HuH-7.5 (cell line): ENCODE results near the gene TOMM40.
A peak's percentile ranks its signal among the peaks of the same experiment; 100 is the strongest.
"Not testable (repeated sequence)": the region's sequence is repeated elsewhere in the genome, so short reads cannot be mapped to it uniquely, and the experiment has no call there.

ENCODE experiments used
- DNase-seq: peaks from one replicate; pipeline ENCODE4 v3.0.0; 2011; ENCODE audit warnings: low spot score

TOMM40 gene

GRCh38 chr19:44897835-44898234, 6.8 kb downstream of the TOMM40 start:
- no peak for DNase-seq

GRCh38 chr19:44900328-44901244, 9.5 kb downstream of the TOMM40 start:
- DNase-seq = no peak

GRCh38 chr19:44903216-44903601, 12.2 kb downstream of the TOMM40 start:
- DNase-seq = peak; percentile 2

- DNase-seq = peak; percentile 68
Measured at GRCh38 chr19:44903602-44904425, 12.8 kb downstream of the TOMM40 start.

- peak; percentile 8 for DNase-seq
Measured at GRCh38 chr19:44904426-44904994, 13.5 kb downstream of the TOMM40 start.

GRCh38 chr19:44905437-44906160, 14.5 kb downstream of the TOMM40 start, which contains the start of gene APOE:
TSS of gene APOE (plus strand) at chr19:44905796. CDS start at chr19:44906625, 829 bp downstream.
- peak; percentile 77 for DNase-seq

GRCh38 chr19:44907613-44908012, 16.6 kb downstream of the TOMM40 start:
- DNase-seq = no peak

- no peak for DNase-seq
Measured at GRCh38 chr19:44908074-44908835, 17.2 kb downstream of the TOMM40 start.

- no peak for DNase-seq
Measured at GRCh38 chr19:44908836-44909261, 17.8 kb downstream of the TOMM40 start.

GRCh38 chr19:44909775-44910174, 18.7 kb downstream of the TOMM40 start:
- DNase-seq = no peak

GRCh38 chr19:44911896-44912295, 20.8 kb downstream of the TOMM40 start:
- DNase-seq = not testable (repeated sequence)

GRCh38 chr19:44912854-44913253, 21.8 kb downstream of the TOMM40 start:
- DNase-seq = peak; percentile 20

GRCh38 chr19:44913512-44914432, 22.7 kb downstream of the TOMM40 start:
- peak; percentile 12 for DNase-seq

- peak; percentile 90 for DNase-seq
Measured at GRCh38 chr19:44914433-44915206, 23.6 kb downstream of the TOMM40 start, which contains the start of gene APOC1. TSS of gene APOC1 (plus strand) at chr19:44914608. CDS start at chr19:44914892, 284 bp downstream.

- peak; percentile 70 for DNase-seq
Measured at GRCh38 chr19:44924243-44924725, 33.2 kb downstream of the TOMM40 start.

GRCh38 chr19:44925114-44925891, 34.2 kb downstream of the TOMM40 start:
- peak; percentile 69 for DNase-seq

GRCh38 chr19:44926245-44927077, 35.4 kb downstream of the TOMM40 start:
- DNase-seq = not testable (repeated sequence)
